ENCODE measurements around the gene CDKN1A.

The CDKN1A gene

DNA sequence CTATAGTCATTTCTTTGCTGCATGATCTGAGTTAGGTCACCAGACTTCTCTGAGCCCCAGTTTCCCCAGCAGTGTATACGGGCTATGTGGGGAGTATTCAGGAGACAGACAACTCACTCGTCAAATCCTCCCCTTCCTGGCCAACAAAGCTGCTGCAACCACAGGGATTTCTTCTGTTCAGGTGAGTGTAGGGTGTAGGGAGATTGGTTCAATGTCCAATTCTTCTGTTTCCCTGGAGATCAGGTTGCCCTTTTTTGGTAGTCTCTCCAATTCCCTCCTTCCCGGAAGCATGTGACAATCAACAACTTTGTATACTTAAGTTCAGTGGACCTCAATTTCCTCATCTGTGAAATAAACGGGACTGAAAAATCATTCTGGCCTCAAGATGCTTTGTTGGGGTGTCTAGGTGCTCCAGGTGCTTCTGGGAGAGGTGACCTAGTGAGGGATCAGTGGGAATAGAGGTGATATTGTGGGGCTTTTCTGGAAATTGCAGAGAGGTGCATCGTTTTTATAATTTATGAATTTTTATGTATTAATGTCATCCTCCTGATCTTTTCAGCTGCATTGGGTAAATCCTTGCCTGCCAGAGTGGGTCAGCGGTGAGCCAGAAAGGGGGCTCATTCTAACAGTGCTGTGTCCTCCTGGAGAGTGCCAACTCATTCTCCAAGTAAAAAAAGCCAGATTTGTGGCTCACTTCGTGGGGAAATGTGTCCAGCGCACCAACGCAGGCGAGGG, 594 bp upstream of the CDKN1A start:
- no peak for DNase-seq (ENCODE audit: low spot score)

DNA sequence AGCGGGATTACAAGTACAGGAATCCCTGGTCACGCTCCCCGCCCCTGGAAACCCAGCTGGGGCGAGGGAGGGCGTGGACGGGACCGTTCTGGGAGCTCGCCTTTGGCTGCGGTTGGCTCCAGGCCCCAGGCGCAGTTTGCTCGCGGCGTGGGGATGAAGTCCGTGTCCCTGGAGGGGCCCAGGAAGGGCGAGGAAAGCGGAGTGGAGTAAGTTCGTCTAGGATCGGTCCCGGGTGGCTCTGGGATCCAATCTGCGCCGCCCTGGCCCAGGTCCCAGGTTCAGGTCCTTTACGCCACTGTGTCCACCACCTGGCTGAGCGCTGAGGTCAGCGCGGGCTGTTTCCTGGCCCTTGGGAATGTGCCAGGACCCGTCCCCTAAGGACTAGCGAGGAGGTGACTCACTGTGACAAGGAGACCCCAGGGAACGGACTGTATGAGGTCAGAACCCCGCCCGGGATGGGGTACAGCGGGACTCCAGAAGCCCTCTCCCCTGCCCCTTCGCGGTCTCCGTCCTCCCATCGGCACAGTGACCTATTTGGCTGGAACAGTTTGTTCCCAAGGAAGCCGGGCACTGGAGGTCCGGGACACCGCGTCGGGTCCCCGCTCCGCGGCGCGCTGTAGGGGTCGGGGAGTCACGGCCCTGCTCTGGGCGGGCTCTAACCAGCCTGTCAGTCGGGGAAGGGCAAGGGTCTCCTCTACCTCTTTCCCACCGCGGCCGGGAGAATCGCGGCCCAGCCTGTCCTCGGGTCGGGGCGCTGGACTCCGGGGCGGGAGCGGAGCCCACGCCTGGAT, 724 bp downstream of the CDKN1A start:
- DNase-seq (ENCODE audit: low spot score): no peak

DNA sequence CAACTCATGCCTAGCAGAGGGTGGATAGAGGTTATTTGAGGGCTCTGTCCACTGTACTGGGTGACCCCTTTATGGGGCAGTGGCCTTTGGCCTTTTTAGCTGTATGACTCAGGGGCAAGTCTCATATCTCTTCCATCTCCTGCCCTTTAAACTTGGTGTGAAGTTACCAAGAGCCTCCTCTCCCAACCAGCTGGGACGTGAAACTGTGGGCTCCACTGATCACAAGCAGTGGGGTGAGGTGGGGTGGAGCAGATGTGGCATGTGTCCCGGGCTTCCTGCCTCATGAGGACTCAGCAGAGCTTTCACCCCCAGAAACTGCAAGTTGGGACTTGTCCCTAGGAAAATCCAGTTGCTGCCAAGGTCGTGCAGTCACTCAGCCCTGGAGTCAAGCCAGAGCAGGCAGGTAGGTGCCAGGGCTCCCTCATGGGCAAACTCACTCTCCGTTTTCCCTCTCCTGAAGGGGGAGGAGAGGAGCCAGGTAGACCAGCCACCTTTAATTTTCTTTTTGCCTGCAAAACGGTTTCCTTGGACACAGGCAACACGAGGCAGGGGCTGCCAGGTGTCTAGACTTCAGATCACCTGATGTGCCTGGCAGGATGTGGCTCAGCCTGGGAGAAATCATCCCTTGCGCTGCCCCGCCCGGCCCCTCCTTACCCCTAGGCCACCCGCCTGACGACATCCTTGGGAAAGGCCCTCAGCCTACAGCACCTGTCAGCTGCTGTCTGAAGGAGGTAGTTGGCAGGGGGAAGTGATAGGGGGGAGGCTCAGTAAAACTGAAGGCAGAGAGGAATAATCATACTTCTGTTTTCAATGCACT, 4.0 kb downstream of the CDKN1A start:
- DNase-seq (ENCODE audit: low spot score): no peak

DNA sequence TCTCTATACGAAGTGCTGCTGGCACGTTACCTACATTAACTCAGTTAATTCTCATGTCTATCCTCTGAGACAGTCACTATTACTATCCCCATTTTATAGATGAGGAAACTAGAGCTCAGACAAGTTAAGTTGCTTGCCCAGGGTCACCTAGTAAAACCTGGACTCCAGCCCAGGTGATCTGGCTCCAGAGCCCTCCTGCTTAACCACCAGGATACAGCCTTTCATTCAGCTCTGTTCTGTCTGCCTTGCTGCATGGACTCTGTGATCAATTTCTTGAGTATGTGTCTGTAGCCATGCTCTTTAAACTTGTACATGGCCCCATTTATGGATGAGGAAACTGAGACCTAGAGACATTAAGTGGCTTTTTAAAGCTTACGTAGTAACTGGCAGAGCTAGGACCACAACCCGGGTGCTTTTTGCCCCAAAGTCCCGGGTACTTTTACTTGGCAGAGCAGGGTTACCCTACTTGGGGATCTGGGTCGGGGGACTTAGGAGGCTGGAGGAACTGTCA, 4.7 kb downstream of the CDKN1A start:
- DNase-seq (ENCODE audit: low spot score): no peak

DNA sequence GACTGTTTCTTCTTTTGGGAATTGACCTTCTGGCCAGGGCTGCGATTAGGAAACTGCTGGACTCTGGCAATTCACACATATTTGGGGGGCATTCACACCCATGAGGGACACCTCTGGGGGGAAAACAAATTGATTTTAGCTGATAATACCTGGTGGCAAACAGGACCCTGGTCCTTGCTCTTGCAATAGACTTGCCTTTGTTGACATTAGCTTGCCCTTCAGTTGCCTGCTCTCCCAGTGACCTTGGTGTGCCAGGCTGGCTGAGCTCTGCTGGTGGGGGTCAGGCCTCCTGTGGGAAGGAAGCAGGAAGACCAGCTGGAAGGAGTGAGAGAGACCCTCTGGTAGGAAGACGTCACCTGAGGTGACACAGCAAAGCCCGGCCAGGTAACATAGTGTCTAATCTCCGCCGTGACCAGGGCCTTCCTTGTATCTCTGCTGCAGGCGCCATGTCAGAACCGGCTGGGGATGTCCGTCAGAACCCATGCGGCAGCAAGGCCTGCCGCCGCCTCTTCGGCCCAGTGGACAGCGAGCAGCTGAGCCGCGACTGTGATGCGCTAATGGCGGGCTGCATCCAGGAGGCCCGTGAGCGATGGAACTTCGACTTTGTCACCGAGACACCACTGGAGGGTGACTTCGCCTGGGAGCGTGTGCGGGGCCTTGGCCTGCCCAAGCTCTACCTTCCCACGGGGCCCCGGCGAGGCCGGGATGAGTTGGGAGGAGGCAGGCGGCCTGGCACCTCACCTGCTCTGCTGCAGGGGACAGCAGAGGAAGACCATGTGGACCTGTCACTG, 5.3 kb downstream of the CDKN1A start:
- DNase-seq (ENCODE audit: low spot score): no peak

DNA sequence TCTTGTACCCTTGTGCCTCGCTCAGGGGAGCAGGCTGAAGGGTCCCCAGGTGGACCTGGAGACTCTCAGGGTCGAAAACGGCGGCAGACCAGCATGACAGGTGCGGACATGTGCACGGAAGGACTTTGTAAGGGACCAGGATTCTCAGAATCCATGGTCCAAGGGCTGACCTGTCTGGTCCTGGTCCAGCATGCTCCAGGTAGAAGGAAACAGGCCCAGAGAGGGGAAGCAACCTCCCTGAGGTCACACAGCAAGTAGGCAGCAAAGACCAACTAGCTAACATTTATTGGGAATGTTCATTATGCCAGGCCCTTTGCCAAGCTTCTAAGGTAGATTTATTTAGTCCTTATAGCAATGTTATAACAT, 5.9 kb downstream of the CDKN1A start:
- DNase-seq (ENCODE audit: low spot score): no peak

DNA sequence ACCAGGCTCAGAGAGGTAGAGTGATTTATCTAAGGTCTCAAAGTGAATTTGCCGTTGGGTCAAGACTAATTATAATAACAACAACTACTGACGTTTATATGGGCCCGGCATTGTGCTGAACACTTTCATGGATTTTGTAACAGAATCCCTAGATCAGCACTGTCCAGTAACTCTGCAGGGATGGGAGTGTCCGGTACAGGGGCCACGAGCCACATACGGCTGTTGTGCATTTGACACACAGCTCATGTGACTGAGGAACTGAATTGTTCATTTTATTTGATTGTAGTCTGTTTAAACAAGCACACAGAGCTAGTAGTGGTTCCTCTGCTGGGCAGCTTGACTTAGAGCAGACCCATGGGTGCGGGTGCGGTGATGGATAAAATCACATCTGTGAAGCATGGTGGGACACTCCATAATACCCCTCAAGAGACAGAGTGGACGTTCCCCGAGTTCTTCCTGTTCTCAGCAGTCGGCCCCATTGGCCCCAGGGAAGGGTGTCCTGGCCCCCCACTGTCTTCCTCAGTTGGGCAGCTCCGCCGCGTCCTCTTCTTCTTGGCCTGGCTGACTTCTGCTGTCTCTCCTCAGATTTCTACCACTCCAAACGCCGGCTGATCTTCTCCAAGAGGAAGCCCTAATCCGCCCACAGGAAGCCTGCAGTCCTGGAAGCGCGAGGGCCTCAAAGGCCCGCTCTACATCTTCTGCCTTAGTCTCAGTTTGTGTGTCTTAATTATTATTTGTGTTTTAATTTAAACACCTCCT, 6.8 kb downstream of the CDKN1A start:
- no peak for DNase-seq (ENCODE audit: low spot score)

DNA sequence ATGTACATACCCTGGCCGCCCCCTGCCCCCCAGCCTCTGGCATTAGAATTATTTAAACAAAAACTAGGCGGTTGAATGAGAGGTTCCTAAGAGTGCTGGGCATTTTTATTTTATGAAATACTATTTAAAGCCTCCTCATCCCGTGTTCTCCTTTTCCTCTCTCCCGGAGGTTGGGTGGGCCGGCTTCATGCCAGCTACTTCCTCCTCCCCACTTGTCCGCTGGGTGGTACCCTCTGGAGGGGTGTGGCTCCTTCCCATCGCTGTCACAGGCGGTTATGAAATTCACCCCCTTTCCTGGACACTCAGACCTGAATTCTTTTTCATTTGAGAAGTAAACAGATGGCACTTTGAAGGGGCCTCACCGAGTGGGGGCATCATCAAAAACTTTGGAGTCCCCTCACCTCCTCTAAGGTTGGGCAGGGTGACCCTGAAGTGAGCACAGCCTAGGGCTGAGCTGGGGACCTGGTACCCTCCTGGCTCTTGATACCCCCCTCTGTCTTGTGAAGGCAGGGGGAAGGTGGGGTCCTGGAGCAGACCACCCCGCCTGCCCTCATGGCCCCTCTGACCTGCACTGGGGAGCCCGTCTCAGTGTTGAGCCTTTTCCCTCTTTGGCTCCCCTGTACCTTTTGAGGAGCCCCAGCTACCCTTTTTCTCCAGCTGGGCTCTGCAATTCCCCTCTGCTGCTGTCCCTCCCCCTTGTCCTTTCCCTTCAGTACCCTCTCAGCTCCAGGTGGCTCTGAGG, 7.6 kb downstream of the CDKN1A start:
- DNase-seq (ENCODE audit: low spot score): no peak

DNA sequence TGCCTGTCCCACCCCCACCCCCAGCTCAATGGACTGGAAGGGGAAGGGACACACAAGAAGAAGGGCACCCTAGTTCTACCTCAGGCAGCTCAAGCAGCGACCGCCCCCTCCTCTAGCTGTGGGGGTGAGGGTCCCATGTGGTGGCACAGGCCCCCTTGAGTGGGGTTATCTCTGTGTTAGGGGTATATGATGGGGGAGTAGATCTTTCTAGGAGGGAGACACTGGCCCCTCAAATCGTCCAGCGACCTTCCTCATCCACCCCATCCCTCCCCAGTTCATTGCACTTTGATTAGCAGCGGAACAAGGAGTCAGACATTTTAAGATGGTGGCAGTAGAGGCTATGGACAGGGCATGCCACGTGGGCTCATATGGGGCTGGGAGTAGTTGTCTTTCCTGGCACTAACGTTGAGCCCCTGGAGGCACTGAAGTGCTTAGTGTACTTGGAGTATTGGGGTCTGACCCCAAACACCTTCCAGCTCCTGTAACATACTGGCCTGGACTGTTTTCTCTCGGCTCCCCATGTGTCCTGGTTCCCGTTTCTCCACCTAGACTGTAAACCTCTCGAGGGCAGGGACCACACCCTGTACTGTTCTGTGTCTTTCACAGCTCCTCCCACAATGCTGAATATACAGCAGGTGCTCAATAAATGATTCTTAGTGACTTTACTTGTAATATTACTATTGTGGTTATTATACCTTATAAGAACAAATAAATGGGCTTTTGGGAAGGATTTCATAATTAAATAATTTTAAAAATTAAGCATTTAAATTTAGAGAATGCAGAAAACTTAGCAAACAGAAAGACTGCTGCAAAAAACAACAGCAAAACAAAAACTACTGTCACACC, 8.4 kb downstream of the CDKN1A start:
- DNase-seq (ENCODE audit: low spot score): no peak

DNA sequence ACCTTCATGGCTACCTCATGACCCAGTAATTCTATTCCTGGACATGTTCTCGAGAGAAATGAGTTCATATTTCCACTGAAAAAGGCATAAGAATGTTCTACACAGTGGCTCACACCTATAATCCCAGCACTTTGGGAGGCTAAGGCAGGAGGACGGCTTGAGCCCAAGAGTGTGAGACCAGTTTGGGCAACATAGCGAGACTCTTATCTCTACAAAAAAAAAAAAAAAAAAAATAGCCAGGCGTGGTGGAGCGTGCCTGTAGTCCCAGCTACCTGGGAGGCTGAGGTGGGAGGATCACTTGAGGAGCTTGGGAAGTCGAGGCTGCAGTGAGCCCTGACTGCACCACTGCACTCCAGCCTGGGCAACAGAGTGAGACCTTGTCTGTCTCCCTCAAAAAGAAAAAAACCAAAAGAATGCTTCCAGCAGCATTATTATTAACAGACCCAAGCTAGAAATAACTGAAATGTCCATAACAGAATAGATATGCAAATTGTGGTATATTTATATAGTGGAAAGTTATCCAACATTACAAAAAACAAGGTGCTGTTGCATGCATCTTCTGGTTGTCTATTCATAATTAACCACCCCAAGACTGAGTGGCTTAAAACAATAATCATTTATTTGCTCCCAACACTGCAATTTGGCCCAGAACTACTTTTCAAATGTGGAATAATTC, 9.7 kb downstream of the CDKN1A start:
- no peak for DNase-seq (ENCODE audit: low spot score)

DNA sequence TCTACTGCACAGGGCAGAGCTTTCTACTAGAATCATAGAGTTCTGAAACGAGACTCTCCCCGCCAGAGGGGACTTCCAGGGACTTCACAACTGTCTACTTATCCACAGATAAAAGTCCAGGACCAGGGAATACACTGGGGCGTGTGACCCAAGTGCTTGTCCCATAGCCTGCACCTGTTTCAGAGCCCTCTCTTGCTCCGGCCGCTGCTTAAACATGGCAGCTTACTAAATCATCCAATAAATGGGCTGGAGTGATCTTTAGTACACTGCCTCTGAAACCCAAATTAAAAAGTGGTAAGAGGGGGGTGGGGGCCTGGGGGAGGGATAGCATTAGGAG, 10.2 kb downstream of the CDKN1A start:
- no peak for DNase-seq (ENCODE audit: low spot score)

DNA sequence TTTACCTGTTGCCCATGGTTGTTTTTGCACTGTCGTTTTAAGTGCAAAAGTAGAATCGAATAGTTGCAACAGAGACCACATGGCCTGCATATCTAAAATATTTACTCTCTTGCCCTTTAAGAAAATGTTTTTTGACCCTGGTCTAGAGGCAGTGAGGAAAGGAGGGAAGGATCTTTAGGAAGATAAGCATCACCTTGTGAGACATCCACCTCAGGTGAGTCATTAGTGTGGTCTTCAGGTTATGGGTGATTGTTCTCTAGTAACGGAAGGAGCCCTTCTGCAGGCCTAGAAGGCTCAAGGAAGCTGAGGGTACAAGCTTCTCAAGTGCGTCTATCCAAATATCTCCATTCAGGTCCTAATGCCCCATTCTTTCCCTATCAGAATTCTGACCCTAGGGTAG, 12.5 kb downstream of the CDKN1A start:
- no peak for DNase-seq (ENCODE audit: low spot score)

DNA sequence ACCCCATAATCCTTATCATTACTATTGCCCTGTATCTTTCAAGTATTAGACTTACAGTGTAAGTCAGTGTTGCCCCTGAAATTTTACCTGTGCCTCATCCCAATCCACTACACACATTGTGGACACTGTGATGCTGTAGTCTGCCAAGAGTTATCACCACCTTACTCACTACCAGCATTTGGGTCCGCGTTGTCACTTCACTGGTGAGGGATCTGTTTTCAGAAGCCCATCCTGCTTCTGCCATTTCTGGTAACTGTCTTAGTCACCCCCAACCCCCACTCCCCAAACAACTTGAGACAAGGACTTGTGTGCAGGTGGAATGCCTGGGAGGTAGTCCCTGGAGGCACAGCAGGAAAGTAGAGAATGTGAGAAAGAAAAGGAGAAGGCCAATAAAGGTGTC, 13.1 kb downstream of the CDKN1A start:
- DNase-seq (ENCODE audit: low spot score): no peak

DNA sequence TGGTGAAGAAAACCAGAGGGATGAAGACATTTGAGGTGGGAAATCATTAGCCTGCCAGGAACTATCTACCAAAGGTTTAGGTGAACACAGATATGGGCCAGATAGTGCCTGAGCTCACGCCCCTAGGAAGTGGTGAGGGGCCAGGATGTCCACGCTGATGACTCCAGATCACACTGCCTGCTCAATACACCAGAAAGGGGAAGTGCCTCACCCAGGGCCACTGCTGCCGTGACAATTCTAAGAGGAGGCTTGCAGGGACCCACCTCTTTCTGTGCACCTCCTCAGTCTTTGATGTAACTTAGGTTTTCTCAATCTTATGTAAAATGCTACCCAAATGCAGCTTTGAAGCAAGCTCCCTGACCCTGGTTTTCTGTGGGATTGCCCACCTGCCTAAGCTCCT, 13.7 kb downstream of the CDKN1A start:
- no peak for DNase-seq (ENCODE audit: low spot score)

DNA sequence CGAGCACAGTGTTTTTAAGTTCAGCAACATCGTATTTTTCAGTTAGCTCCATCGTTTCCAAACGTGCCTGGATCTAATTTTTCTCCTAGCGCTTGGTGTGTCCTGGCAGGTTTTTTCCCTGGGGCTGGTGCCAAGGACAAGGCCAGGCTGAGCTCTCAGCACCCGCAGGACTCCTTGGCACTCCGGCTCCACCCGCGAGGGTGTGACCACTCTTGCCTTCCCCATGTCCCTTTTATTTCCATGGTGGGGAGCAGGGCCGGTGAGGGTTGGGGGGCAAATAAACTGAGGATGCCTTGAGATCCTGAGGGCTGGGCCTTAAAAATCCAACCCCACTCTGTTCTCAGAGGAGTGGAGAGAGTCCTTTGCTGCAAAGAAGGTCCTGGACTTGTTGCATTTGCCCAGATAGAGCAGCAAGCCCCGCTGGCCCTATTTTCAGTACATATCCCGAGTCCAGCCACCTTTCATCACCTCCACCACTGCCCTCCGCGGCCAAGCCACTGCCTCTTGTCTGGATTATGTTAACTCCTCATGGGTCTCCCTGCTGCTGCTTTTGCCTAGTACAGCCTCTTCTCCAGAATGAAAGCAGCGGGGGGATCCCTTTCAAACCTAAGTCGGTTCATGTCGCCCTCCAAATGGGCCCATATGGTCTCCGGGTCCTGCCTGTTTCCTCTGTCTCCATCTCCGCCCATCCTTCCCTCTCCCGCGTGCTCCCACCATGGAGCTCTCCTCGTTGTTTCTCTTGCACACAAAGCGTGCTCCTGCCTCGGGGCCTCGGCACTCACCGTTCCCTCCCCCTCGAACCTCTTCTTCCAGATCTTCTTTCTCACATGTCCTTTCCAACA, 14.6 kb downstream of the CDKN1A start:
- no peak for DNase-seq (ENCODE audit: low spot score)

DNA sequence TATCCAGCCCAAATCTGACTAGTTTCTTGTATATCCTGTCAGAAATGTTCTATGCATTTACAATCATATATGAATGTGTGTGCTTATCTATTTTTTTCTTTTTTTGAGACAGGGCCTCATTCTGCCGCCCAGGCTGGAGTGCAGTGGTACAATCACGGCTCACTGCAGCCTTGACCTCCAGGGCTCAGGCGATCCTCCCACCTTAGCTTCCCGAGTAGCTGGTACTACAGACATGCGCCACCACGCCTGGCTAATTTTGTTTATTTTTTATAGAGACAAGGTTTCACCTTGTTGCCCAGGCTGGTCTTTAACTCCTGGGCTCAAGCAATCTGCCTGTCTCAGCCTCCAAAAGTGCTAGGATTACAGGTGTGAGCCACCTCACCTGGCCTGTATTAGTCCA, 16.1 kb downstream of the CDKN1A start:
- DNase-seq (ENCODE audit: low spot score): no peak

DNA sequence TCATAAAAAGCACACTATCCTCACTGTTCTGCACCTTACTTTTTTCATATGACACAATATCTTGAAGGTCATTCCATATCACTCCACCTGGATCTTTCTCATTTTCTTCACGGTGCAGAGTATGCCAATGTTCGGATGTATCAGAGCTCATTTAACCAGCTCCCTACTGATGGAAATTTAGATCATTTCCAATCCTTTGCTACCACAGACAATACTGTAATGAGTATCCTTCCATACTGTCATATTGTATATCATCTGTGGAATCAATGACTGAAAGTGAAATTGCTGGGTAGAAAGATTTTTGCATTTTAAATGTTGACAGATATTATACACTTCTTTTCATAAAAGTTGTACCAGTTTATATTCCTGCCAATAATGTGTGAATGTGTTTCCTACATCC, 16.9 kb downstream of the CDKN1A start:
- DNase-seq (ENCODE audit: low spot score): no peak

DNA sequence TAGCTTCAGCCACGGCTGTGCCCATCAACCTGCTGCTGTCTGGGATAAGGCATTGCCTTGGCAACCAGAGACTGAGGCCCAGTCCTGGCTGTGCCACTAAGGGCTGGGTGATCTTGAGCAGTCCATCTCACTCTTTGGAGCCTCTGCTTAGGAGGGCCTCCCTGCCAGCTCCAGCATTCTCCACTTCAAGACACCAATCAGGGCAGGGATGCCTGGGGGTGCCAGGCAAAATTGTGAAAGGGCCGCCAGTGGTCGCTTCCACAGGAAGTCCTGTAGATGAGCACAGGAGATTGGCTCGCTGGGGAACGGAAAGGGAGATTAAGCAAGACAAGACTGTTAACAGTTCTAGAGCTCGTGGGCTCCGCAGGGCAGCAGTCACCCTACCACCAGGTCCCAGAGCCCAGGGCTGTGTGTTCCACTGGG, 19.0 kb downstream of the CDKN1A start, which contains the start of gene RAB44:
TSS of gene RAB44 (plus strand) at position 346 of the 423 bp plus-strand sequence. CDS start 6,410 bp downstream, outside the sequence.
- no peak for DNase-seq (ENCODE audit: low spot score)

All from putamen (tissue), 1 donor.